Measurements from ENCODE around the gene ATF7IP. TPM values are rescaled to one million over a fixed set of nuclear protein-coding genes. Genes with fewer than 3 reads are reported as not detected.
"Not testable (repeated sequence)": the region's sequence is repeated elsewhere in the genome, so short reads cannot be mapped to it uniquely, and the experiment has no call there.

The ATF7IP gene, protein sequence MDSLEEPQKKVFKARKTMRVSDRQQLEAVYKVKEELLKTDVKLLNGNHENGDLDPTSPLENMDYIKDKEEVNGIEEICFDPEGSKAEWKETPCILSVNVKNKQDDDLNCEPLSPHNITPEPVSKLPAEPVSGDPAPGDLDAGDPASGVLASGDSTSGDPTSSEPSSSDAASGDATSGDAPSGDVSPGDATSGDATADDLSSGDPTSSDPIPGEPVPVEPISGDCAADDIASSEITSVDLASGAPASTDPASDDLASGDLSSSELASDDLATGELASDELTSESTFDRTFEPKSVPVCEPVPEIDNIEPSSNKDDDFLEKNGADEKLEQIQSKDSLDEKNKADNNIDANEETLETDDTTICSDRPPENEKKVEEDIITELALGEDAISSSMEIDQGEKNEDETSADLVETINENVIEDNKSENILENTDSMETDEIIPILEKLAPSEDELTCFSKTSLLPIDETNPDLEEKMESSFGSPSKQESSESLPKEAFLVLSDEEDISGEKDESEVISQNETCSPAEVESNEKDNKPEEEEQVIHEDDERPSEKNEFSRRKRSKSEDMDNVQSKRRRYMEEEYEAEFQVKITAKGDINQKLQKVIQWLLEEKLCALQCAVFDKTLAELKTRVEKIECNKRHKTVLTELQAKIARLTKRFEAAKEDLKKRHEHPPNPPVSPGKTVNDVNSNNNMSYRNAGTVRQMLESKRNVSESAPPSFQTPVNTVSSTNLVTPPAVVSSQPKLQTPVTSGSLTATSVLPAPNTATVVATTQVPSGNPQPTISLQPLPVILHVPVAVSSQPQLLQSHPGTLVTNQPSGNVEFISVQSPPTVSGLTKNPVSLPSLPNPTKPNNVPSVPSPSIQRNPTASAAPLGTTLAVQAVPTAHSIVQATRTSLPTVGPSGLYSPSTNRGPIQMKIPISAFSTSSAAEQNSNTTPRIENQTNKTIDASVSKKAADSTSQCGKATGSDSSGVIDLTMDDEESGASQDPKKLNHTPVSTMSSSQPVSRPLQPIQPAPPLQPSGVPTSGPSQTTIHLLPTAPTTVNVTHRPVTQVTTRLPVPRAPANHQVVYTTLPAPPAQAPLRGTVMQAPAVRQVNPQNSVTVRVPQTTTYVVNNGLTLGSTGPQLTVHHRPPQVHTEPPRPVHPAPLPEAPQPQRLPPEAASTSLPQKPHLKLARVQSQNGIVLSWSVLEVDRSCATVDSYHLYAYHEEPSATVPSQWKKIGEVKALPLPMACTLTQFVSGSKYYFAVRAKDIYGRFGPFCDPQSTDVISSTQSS
- total RNA-seq, result 10 to 100 TPM; 67.9 to 72.7 TPM

DNA sequence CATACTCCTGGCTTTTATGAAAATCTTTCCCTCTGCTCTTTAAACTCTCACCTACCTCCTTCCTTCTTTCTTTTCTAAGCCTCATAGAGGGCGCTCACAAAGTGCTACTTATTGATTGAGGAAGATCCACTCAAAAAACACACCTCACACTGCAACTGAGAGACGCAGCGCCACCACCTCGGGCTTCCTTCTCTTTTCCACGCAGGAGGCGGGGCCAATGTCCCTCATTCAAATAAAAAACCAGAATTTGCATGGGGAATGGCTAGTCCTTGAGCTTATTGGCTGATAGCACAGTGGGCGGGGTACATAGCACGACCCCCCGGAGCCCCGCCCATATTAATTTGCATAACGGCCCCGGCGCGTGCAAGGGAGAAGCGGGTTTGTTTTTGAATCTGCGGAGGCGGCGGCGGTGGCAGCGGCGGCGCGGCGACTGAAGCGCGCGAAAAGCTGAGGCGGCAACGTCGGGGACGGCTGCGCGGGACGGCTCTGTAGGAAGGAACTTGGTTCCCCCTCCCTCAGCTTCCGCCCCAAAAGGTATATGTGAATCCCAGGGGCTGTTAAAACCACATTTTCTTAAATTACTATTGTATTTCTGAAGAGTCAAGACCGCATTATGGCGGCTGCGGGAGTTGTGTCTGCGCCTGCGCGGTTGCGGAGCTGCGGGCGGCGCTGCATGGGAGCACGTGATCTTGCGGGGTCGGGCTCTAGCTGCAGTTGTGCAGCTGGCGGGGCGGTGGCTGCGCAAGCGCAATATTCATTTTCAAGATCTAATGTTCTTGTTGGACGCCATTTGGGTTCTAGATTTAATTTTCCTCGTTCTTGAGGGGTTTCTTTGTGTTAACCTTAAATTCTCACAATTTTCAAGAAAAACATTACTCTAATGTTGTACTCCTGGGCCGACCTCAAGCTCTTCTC lies at the start of gene ATF7IP:
ATF7IP (plus strand) TSS at position 389 of the 915 bp plus-strand sequence. CDS start 58,234 bp downstream, outside the sequence.
- peaks cover 26% of the 10 kb centered on the region for H3K36me3 Mint-ChIP-seq
- H3K27ac Mint-ChIP-seq, result peak within 1 kb of the TSS; percentile 96
- peaks cover 35% of the 10 kb centered on the region for H3K4me1 Mint-ChIP-seq
- peak within 1 kb of the TSS; percentile 84 for H3K4me3 Mint-ChIP-seq
- DNase-seq, result peak; percentile 93
- peaks cover 3% of the 10 kb centered on the region for H3K9me3 Mint-ChIP-seq
- peaks cover 5% of the 10 kb centered on the region for H3K27me3 Mint-ChIP-seq

DNA sequence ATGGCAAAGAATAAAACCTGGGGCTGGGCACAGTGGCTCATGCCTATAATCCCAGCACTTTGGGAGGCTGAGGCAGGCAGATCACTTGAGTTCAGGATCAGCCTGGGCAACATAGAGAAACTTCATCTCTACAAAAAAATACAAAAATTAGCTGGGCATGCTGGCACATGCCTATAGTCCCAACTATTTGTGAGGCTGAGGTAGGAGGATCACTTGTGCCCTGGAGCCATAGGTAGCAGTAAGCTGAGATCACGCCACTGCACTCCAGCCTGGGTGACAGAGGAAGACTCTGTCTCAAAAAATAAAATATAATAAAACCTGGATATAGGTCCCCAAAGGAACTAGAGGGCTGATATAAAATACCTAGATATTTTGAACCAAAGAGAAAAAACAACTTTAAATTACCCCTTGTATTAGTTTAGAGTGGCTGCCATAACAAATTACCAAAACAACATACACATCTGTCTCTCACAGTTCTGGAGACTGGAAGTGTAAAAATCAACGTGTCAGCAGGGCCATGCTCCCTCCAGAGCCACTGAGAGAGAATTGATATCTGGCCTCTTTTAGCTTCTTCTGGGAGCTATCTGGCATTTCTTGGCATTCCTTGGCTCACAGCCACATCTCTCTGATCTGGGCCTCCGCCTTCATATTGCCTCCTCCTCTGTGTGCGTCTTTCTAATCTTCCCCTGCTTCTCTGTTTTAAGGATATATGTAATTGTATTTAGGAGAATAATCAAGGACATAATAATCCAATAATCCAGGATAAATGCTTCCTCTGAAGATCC lies 47.9 kb upstream of the ATF7IP start:
- Mint-ChIP-seq H3K36me3 (no peaks in the 10 kb centered on the region), H3K27me3 (no peaks in the 10 kb centered on the region), H3K9me3 (no peaks in the 10 kb centered on the region), H3K4me1 (no peaks in the 10 kb centered on the region), H3K27ac (no peak overlapping the region), H3K4me3 (no peak overlapping the region)
- no peak for DNase-seq

DNA sequence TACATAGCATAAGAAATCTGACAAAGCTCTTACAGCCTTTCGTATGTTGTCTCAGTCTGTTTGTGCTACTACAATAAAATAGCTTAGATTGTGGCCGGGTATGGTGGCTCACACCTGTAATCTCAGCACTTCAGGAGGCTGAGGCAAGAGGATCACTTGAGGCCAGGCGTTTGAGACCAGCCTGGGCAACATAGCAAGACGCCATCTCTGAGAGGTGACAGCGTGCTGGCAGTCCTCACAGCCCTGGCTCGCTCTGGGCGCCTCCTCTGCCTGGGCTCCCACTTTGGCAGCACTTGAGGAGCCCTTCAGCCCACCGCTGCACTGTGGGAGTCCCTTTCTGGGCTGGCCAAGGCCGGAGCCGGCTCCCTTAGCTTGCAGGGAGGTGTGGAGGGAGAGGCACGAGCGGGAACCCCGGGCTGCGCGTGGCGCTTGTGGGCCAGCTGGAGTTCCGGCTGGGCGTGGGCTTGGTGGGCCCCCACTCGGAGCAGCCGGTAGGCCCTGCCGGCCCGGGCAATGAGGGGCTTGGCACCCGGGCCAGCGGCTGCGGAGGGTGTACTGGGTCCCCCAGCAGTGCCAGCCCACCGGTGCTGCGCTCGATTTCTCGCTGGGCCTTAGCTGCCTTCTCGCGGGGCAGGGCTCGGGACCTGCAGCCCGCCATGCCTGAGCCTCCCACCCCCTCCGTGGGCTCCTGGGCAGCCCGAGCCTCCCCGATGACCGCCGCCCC lies 45.6 kb upstream of the ATF7IP start:
- not testable (repeated sequence) for H3K27ac Mint-ChIP-seq, DNase-seq, H3K9me3 Mint-ChIP-seq, H3K36me3 Mint-ChIP-seq, H3K27me3 Mint-ChIP-seq, H3K4me3 Mint-ChIP-seq, H3K4me1 Mint-ChIP-seq

DNA sequence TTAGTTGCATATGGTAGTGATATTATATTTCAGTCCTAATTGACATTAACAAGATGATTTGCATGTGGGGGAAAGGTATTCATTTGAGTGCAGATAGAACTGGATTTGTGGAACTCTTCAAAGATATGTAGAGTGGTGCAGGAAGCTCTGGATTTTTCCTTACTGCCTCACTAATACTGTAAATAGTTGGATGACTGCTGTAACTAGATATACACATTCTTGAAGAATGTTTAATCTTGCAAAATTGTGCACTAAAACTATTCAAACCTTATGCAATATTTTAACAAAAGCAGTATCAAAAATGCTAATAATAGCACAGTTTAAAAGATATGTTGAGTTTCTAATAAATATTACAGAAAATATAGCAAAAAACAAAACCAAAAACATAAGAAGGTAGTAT lies 43.1 kb upstream of the ATF7IP start:
- no peak overlapping the region for H3K27ac Mint-ChIP-seq

DNA sequence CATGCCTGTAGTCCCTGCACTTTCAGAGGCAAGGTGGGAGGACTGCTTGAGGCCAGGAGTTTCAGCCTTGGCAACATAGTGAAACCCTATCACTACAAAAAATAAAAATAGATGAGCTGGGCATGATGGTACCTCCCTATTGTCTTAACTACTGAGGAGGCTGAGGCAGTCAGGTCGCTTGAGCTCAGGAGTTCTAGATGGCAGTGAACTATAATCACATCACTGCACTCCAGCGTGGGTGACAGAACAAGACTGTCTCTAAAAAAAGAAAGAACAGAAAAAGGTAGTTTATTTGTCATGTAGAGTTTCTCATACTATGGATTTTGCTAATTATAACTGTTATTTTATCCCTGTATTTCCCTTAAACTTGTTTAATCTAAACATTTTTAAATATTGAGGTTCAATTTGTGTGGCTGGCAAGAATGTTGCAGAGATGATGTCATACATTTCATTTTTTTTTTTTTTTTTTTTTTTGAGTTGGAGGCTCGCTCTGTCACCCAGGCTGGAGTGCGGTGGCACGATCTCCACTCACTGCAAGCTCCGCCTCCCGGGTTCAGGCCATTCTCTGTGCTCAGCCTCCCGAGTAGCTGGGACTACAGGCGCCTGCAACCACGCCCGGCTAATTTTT lies 39.7 kb upstream of the ATF7IP start:
- H3K9me3 Mint-ChIP-seq, result peaks cover 3% of the 10 kb centered on the region
- no peaks in the 10 kb centered on the region for H3K36me3 Mint-ChIP-seq
- DNase-seq, result no peak
- H3K4me1 Mint-ChIP-seq, result no peaks in the 10 kb centered on the region
- no peak overlapping the region for H3K27ac Mint-ChIP-seq
- no peaks in the 10 kb centered on the region for H3K27me3 Mint-ChIP-seq
- H3K4me3 Mint-ChIP-seq, result no peak overlapping the region

More for the DNA sequence above, 43.1 kb upstream of the ATF7IP start:
- H3K9me3 Mint-ChIP-seq, result no peaks in the 10 kb centered on the region
- no peak overlapping the region for H3K4me3 Mint-ChIP-seq
- no peaks in the 10 kb centered on the region for H3K27me3 Mint-ChIP-seq
- H3K36me3 Mint-ChIP-seq, result no peaks in the 10 kb centered on the region
- DNase-seq, result no peak
- no peaks in the 10 kb centered on the region for H3K4me1 Mint-ChIP-seq

DNA sequence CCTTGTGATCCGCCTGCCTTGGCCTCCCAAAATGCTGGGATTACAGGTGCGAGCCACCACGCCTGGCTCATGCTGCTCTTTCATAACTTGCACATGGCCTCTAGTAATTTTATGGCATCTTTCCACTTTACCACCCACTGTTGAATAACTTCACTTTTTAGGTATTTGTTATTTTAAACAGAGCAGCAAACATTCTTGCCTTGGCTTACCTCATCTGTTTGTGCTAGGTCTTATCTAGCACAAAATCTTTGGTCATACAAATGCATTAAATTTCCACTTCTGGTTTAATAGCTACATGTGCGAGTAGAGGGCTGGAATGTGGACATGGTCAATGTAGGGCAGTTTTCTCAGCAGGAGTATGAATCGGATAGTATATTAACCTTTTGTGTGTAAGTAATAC lies 38.8 kb upstream of the ATF7IP start:
- Mint-ChIP-seq H3K36me3 (no peaks in the 10 kb centered on the region), H3K27ac (no peak overlapping the region), H3K4me3 (no peak overlapping the region), H3K9me3 (peaks cover 7% of the 10 kb centered on the region), H3K4me1 (no peaks in the 10 kb centered on the region), H3K27me3 (no peaks in the 10 kb centered on the region)
- no peak for DNase-seq

DNA sequence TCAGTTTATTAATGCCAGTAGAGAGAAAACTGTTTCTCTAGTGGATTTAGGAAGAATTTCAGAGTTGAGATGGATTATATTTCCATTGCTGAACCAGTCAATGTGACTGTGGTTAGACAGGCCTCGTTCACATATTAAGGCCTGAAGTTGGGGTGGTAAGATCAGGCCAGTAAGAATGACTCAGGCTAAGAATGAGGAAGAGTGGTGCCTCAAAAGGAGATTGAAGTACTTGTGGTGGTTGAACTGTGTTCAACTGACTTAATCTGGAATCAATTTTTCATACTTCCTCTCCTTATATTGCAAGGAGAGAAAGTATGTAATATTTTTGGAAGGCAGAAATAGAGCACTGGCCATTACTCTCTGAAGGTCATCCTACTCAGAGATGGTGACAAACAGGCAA lies 37.8 kb upstream of the ATF7IP start:
- H3K9me3 Mint-ChIP-seq, result peaks cover 10% of the 10 kb centered on the region

DNA sequence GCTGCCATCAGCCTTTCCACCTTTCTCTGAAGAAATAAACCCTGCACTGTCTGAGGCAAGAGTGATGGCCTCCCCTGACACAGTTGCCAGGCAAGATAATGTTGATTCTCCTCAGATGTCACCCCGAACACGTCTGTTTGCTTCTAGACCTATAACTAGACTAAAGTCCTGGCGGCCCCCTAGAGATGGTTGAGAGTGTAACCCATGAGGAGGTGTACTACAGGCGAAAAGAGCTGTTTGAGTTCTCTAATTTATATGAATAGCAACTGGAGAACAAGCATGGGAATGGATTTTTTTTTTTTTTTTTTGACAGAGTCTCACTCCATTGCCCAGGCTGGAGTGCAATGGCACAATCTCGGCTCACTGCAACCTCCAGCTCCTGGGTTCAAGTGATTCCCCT lies 33.0 kb upstream of the ATF7IP start:
- Mint-ChIP-seq H3K36me3 (peaks cover 7% of the 10 kb centered on the region), H3K27me3 (no peaks in the 10 kb centered on the region)

More for the DNA sequence above, 37.8 kb upstream of the ATF7IP start:
- Mint-ChIP-seq H3K36me3 (no peaks in the 10 kb centered on the region), H3K27ac (no peak overlapping the region), H3K4me3 (no peak overlapping the region), H3K27me3 (no peaks in the 10 kb centered on the region), H3K4me1 (no peaks in the 10 kb centered on the region)
- DNase-seq, result no peak

DNA sequence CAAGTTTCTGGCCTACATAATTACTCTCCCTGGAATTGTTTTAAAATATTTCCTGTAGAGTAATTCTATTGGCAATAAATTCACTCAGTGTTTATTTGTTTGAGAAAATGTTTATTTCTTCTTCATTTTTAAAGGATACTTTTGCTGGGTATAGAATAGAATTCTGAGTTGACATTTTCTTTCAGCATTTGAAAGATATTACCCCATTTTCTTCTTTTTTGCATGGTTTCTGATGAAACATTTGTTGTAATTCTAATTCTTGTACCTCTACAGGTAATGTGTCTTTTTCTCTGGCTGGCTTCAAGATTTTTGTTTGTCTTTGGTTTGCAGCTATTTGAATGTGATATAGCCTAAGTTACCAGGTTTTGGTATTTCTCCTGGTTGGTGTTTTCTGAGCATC lies 25.1 kb upstream of the ATF7IP start:
- H3K36me3 Mint-ChIP-seq, result peaks cover 10% of the 10 kb centered on the region
- no peak overlapping the region for H3K4me3 Mint-ChIP-seq
- H3K4me1 Mint-ChIP-seq, result no peaks in the 10 kb centered on the region
- no peak for DNase-seq
- no peaks in the 10 kb centered on the region for H3K27me3 Mint-ChIP-seq
- H3K9me3 Mint-ChIP-seq, result peaks cover 36% of the 10 kb centered on the region
- no peak overlapping the region for H3K27ac Mint-ChIP-seq

More for the DNA sequence above, 33.0 kb upstream of the ATF7IP start:
- DNase-seq, result no peak
- H3K4me1 Mint-ChIP-seq, result no peaks in the 10 kb centered on the region
- H3K9me3 Mint-ChIP-seq, result peaks cover 21% of the 10 kb centered on the region
- no peak overlapping the region for H3K27ac Mint-ChIP-seq
- H3K4me3 Mint-ChIP-seq, result no peak overlapping the region

DNA sequence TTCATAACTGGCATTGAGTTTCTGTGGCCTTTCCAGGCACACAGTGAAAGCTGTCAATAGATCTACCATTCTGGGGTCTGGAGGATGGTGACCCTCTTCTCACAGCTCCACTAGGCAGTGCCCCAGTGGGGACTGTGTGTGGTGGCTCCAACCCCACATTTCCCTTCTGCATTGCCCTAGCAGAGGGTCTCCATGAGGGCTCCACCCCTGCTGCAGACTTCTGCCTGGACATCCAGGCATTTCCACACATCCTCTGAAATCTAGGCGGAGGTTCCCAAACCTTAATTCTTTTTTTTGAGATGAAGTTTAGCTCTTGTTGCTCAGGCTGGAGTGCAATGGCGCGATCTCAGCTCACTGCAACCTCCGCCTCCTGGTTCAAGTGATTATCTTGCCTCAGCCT lies 14.0 kb upstream of the ATF7IP start:
- not testable (repeated sequence) for DNase-seq, H3K36me3 Mint-ChIP-seq, H3K4me3 Mint-ChIP-seq, H3K4me1 Mint-ChIP-seq, H3K27me3 Mint-ChIP-seq, H3K27ac Mint-ChIP-seq
- peaks cover 29% of the 10 kb centered on the region for H3K9me3 Mint-ChIP-seq

DNA sequence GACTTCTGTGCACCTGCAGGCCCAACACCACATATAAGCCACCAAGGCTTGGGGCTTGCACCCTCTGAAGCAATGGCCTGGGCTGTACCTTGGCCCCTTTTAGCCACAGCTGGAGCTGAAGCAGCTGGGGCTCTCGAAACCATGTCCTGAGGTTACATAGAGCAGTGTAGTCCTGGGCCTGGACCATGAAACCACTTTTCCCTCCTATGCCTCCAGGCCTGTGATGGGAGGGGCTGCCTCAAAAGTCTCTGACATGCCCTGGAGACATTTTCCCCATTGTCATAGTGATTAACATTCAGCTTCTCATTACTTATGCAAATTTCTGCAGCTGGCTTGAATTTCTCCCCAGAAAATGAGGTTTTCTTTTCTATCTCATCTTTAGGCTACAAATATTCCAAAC lies 13.4 kb upstream of the ATF7IP start:
- H3K4me1 Mint-ChIP-seq, H3K36me3 Mint-ChIP-seq: not testable (repeated sequence)

DNA sequence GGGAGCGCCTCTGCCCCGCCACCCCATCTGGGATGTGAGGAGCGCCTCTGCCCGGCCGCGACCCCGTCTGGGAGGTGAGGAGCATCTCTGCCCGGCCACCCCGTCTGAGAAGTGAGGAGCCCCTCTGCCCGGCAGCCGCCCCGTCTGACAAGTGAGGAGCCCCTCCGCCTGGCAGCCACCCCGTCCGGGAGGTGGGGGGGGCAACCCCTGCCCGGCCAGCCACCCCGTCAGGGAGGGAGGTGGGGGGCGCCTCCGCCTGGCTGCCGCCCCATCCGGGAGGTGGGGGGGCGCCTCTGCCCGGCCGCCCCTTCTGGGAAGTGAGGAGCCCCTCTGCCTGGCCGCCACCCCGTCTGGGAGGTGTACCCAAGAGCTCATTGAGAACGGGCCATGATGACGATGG lies 10.8 kb upstream of the ATF7IP start:
- not testable (repeated sequence) for DNase-seq, H3K4me1 Mint-ChIP-seq, H3K4me3 Mint-ChIP-seq, H3K27me3 Mint-ChIP-seq, H3K27ac Mint-ChIP-seq, H3K36me3 Mint-ChIP-seq
- peaks cover 25% of the 10 kb centered on the region for H3K9me3 Mint-ChIP-seq

More for the DNA sequence above, 13.4 kb upstream of the ATF7IP start:
- not testable (repeated sequence) for DNase-seq, H3K27me3 Mint-ChIP-seq, H3K4me3 Mint-ChIP-seq, H3K27ac Mint-ChIP-seq
- H3K9me3 Mint-ChIP-seq, result peaks cover 29% of the 10 kb centered on the region

DNA sequence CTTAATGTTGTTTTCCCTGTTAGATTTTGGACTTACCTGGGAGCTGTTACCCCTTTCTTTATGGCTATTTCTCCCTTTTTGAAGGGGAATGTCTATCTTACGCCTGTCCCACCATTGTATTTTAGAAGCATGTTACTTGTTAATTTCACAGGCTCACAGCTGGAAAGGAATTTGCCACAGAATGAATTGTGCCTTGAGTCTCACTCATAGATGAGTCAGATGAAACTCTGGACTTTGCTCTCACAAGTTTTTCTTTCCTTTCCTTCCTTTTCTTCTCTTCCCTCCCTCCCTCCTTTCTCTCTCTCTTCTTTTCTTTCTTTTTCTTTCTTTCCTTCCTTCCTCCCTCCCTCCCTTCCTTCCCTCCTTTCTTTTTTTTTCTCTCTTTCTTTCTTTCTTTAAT lies 9.3 kb upstream of the ATF7IP start:
- Mint-ChIP-seq H3K4me3 (no peak overlapping the region), H3K27me3 (no peaks in the 10 kb centered on the region), H3K4me1 (no peaks in the 10 kb centered on the region), H3K36me3 (peaks cover 5% of the 10 kb centered on the region), H3K27ac (no peak overlapping the region), H3K9me3 (peaks cover 13% of the 10 kb centered on the region)
- DNase-seq, result no peak

Data from activated naive CD8-positive, alpha-beta T cell treated with anti-CD3 and anti-CD28 coated beads for 36 hours (primary cell).